ENCODE data around the gene CREBL2.
"Not testable (repeated sequence)": the region's sequence is repeated elsewhere in the genome, so short reads cannot be mapped to it uniquely, and the experiment has no call there.

DNA sequence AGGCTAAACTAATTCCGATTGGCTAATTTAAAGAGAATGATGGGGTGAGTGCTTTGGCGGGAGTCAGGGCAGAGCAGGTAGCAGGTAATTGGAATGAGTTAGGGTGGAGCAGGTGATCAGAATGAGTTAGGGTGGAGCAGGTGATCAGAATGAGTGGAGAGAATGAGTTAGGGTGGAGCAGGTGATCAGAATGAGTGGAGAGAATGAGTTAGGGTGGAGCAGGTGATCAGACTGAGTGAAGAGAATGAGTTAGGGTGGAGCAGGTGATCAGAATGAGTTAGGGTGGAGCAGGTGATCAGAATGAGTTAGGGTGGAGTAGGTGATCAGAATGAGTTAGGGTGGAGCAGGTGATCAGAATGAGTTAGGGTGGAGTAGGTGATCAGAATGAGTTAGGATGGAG is 15.7 kb upstream of the CREBL2 start:
- not testable (repeated sequence) for TF ChIP-seq EZH2 (IDR thresholded peaks at IDR 0.05; ENCODE audit: borderline replicate concordance, low read length)
- TF ChIP-seq, protein P1, sequence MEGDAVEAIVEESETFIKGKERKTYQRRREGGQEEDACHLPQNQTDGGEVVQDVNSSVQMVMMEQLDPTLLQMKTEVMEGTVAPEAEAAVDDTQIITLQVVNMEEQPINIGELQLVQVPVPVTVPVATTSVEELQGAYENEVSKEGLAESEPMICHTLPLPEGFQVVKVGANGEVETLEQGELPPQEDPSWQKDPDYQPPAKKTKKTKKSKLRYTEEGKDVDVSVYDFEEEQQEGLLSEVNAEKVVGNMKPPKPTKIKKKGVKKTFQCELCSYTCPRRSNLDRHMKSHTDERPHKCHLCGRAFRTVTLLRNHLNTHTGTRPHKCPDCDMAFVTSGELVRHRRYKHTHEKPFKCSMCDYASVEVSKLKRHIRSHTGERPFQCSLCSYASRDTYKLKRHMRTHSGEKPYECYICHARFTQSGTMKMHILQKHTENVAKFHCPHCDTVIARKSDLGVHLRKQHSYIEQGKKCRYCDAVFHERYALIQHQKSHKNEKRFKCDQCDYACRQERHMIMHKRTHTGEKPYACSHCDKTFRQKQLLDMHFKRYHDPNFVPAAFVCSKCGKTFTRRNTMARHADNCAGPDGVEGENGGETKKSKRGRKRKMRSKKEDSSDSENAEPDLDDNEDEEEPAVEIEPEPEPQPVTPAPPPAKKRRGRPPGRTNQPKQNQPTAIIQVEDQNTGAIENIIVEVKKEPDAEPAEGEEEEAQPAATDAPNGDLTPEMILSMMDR (IDR thresholded peaks at IDR 0.05; ENCODE audit: low read length), result not testable (repeated sequence)

Measured in OCI-LY1 (cell line).